ENCODE data around the gene RAB6B. TPM values are rescaled to one million over a fixed set of nuclear protein-coding genes. Genes with fewer than 3 reads are reported as not detected.

Gene RAB6B
- polyA plus RNA-seq, 4 donors: 0.27 to 7.5 (median 0.77) TPM; not detected in 1

GRCh38 chr3:133914839-133915600, 19.3 kb upstream of the RAB6B start:
- DNase-seq (no peak), FAIRE-seq (no peak)
- Histone ChIP-seq H3K9me3 (ENCODE audit: control insufficient read depth in 2 of 2, insufficient read depth in 1 of 2, low read depth in 1 of 2, low read length in 1 of 2) (no peaks in the 10 kb centered on the region), H3K4me3 (ENCODE audit: low read depth in 1 of 3, low read length in 3 of 3) (no peak overlapping the region), H3K4me1 (ENCODE audit: control insufficient read depth in 3 of 3, insufficient read depth in 2 of 3, low read depth in 1 of 3, low read length in 2 of 3) (no peaks in the 10 kb centered on the region), H3K36me3 (ENCODE audit: control insufficient read depth in 3 of 3, insufficient read depth in 2 of 3, low read depth in 1 of 3, low read length in 3 of 3) (no peaks in the 10 kb centered on the region), H3K27ac (ENCODE audit: low read depth in 1 of 3, low read length in 2 of 3) (no peak overlapping the region), H3K27me3 (ENCODE audit: control insufficient read depth in 3 of 3, insufficient read depth in 3 of 3, low read length in 3 of 3) (peaks cover 0 to 7% (median 1%) of the 10 kb centered on the region in 3 donors)
- whole genome bisulfite sequencing, 3 donors: 77 to 82% (median 78%) methylated on average over 12 of the region's 12 CpGs

DNA sequence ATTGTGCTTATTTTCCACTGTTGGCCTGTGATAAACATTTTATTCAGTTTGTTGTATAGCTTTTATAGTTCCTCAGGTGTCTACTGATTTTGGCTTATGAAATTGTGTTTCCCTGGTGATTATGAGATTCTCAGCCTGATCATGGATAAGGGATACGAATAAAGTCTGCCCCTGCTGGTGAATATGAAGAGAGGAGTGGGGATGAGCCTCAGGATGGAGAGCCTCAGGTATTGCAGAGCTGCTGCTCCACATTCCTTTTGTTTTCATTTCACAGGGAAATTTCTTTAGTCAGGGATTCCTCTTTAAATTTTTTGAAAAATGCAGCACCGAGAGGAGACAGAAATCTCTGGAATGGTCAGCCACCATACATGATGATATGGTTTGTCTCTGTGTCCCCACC, 14.7 kb upstream of the RAB6B start:
- Histone ChIP-seq H3K36me3 (ENCODE audit: control insufficient read depth in 3 of 3, insufficient read depth in 2 of 3, low read depth in 1 of 3, low read length in 3 of 3) (no peaks in the 10 kb centered on the region), H3K27me3 (ENCODE audit: control insufficient read depth in 3 of 3, insufficient read depth in 3 of 3, low read length in 3 of 3) (peaks cover 0 to 5% (median 0%) of the 10 kb centered on the region in 3 donors), H3K9me3 (ENCODE audit: control insufficient read depth in 2 of 2, insufficient read depth in 1 of 2, low read depth in 1 of 2, low read length in 1 of 2) (no peaks in the 10 kb centered on the region), H3K4me1 (ENCODE audit: control insufficient read depth in 3 of 3, insufficient read depth in 2 of 3, low read depth in 1 of 3, low read length in 2 of 3) (no peaks in the 10 kb centered on the region), H3K4me3 (ENCODE audit: low read depth in 1 of 3, low read length in 3 of 3) (no peak overlapping the region), H3K27ac (ENCODE audit: low read depth in 1 of 3, low read length in 2 of 3) (no peak overlapping the region)
- FAIRE-seq (no peak), DNase-seq (no peak)
- WGBS, 3 donors: 65 to 76% (median 67%) methylated on average over 2 of the region's 2 CpGs

DNA sequence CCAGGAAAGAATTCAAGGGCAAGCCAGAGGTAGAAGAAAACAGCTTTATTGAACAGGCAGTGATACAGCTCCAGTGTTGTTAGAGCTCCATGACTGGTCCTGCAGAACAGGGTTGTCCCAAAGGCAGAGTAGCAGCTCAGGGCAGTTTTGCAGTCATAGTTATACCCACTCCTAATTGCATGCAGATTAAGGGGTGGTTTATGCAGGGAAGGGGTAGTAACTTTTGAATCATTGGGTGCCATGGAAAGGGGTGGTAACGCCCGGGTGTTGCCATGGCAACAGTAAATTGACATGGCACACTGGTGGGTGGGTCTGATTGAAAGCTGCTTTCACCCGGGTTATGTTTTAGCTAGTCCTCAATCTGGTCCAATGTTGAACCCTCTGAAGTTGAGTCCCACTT, 9.7 kb upstream of the RAB6B start:
- Histone ChIP-seq H3K9me3 (ENCODE audit: control insufficient read depth in 2 of 2, insufficient read depth in 1 of 2, low read depth in 1 of 2, low read length in 1 of 2) (no peaks in the 10 kb centered on the region), H3K4me1 (ENCODE audit: control insufficient read depth in 3 of 3, insufficient read depth in 2 of 3, low read depth in 1 of 3, low read length in 2 of 3) (no peaks in the 10 kb centered on the region), H3K36me3 (ENCODE audit: control insufficient read depth in 3 of 3, insufficient read depth in 2 of 3, low read depth in 1 of 3, low read length in 3 of 3) (no peaks in the 10 kb centered on the region), H3K27me3 (ENCODE audit: control insufficient read depth in 3 of 3, insufficient read depth in 3 of 3, low read length in 3 of 3) (peaks cover 0 to 12% (median 5%) of the 10 kb centered on the region in 3 donors), H3K4me3 (ENCODE audit: low read depth in 1 of 3, low read length in 3 of 3) (no peak overlapping the region), H3K27ac (ENCODE audit: low read depth in 1 of 3, low read length in 2 of 3) (no peak overlapping the region)
- FAIRE-seq (no peak), DNase-seq (no peak)
- WGBS, 3 donors: 48 to 69% (median 61%) methylated on average over 3 of the region's 3 CpGs

DNA sequence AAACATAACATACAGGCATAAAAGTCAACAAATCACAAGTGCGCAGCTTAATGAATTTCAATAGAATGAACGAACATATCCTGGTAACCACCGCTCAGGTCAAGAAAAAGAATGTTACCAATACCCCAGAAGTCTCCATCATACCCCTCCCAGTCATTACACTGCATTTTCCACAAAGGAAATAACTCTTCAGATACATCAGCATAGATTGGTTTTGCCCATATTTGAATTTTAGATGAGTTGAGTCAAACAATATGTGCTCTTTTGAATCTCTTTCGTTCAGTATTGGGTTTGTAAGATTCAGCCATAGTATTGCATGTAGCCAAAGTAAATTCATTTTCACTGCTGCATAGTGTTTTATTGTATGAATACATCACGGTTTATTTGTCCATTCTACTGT, 6.2 kb upstream of the RAB6B start:
- WGBS, 3 donors: 81 to 84% (median 83%) methylated on average over 5 of the region's 5 CpGs
- no peak overlapping the region for H3K4me3 ChIP-seq (ENCODE audit: low read depth in 1 of 3, low read length in 3 of 3)
- no peak for FAIRE-seq

GRCh38 chr3:133901083-133901482, 5.4 kb upstream of the RAB6B start:
- DNase-seq (no peak), FAIRE-seq (no peak)
- Histone ChIP-seq H3K27me3 (ENCODE audit: control insufficient read depth in 3 of 3, insufficient read depth in 3 of 3, low read length in 3 of 3) (peaks cover 3 to 34% (median 6%) of the 10 kb centered on the region in 3 donors), H3K27ac (ENCODE audit: low read depth in 1 of 3, low read length in 2 of 3) (no peak overlapping the region), H3K36me3 (ENCODE audit: control insufficient read depth in 3 of 3, insufficient read depth in 2 of 3, low read depth in 1 of 3, low read length in 3 of 3) (no peaks in the 10 kb centered on the region), H3K4me3 (ENCODE audit: low read depth in 1 of 3, low read length in 3 of 3) (no peak overlapping the region), H3K4me1 (ENCODE audit: control insufficient read depth in 3 of 3, insufficient read depth in 2 of 3, low read depth in 1 of 3, low read length in 2 of 3) (peaks cover 0 to 3% (median 0%) of the 10 kb centered on the region in 3 donors), H3K9me3 (ENCODE audit: control insufficient read depth in 2 of 2, insufficient read depth in 1 of 2, low read depth in 1 of 2, low read length in 1 of 2) (no peaks in the 10 kb centered on the region)
- WGBS, 3 donors: 81 to 88% (median 85%) methylated on average over 1 of the region's 1 CpG

More for the DNA sequence above, 6.2 kb upstream of the RAB6B start:
- H3K27me3 ChIP-seq (ENCODE audit: control insufficient read depth in 3 of 3, insufficient read depth in 3 of 3, low read length in 3 of 3): peaks cover 0 to 27% (median 5%) of the 10 kb centered on the region in 3 donors
- H3K4me1 ChIP-seq (ENCODE audit: control insufficient read depth in 3 of 3, insufficient read depth in 2 of 3, low read depth in 1 of 3, low read length in 2 of 3): no peaks in the 10 kb centered on the region
- H3K36me3 ChIP-seq (ENCODE audit: control insufficient read depth in 3 of 3, insufficient read depth in 2 of 3, low read depth in 1 of 3, low read length in 3 of 3): no peaks in the 10 kb centered on the region
- DNase-seq: no peak
- no peaks in the 10 kb centered on the region for H3K9me3 ChIP-seq (ENCODE audit: control insufficient read depth in 2 of 2, insufficient read depth in 1 of 2, low read depth in 1 of 2, low read length in 1 of 2)
- H3K27ac ChIP-seq (ENCODE audit: low read depth in 1 of 3, low read length in 2 of 3): no peak overlapping the region

DNA sequence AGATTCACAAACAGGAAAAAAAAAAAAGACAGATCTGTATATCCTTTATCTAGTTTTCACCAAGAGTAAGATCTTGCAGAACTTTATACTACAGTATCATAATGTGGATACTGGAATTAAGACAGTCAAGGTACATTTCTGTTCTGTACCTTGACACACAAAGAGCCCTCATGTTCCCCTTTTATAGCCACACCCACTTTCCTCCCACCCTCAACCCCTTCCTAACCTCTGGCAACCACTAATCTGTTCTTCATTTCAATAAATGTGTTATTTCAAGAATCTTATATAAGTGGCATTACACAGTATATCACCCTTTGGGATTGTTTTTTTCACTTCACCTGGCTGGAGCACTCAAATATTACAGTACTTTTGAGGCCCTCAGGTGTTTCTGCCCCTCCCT, 3.6 kb upstream of the RAB6B start:
- DNase-seq (no peak), FAIRE-seq (no peak)
- peaks cover 0 to 9% (median 0%) of the 10 kb centered on the region in 3 donors for H3K4me1 ChIP-seq (ENCODE audit: control insufficient read depth in 3 of 3, insufficient read depth in 2 of 3, low read depth in 1 of 3, low read length in 2 of 3)

DNA sequence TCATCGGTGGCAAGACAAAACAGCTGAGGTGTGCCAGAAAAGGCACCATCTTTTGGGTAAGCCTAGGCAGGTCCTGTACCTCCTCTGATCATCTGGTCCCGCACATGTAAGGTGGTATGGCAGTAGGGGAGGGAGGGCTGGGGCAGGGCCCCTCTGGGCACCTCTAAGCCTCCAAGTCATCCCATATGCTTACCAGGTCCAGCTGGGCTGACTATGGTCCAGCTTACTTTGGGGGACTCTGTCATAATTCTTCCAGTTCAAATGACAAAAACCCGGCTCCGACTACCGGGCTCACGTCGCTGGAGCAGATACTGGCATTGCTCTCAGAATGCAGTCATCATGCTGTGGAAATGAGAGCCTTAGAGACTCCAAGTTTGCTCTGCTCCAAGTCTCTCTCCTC, 1.9 kb upstream of the RAB6B start:
- no peak for DNase-seq
- Histone ChIP-seq H3K4me3 (ENCODE audit: low read depth in 1 of 3, low read length in 3 of 3) (no peak overlapping the region), H3K27me3 (ENCODE audit: control insufficient read depth in 3 of 3, insufficient read depth in 3 of 3, low read length in 3 of 3) (peaks cover 3 to 52% (median 5%) of the 10 kb centered on the region in 3 donors), H3K9me3 (ENCODE audit: control insufficient read depth in 2 of 2, insufficient read depth in 1 of 2, low read depth in 1 of 2, low read length in 1 of 2) (no peaks in the 10 kb centered on the region), H3K27ac (ENCODE audit: low read depth in 1 of 3, low read length in 2 of 3) (no peak overlapping the region), H3K4me1 (ENCODE audit: control insufficient read depth in 3 of 3, insufficient read depth in 2 of 3, low read depth in 1 of 3, low read length in 2 of 3) (peaks cover 0 to 9% (median 0%) of the 10 kb centered on the region in 3 donors), H3K36me3 (ENCODE audit: control insufficient read depth in 3 of 3, insufficient read depth in 2 of 3, low read depth in 1 of 3, low read length in 3 of 3) (no peaks in the 10 kb centered on the region)
- FAIRE-seq: no peak
- 71 to 80% (median 73%) methylated on average over 7 of the region's 7 CpGs for WGBS, 3 donors

More for the DNA sequence above, 3.6 kb upstream of the RAB6B start:
- Histone ChIP-seq H3K27me3 (ENCODE audit: control insufficient read depth in 3 of 3, insufficient read depth in 3 of 3, low read length in 3 of 3) (peaks cover 3 to 42% (median 8%) of the 10 kb centered on the region in 3 donors), H3K36me3 (ENCODE audit: control insufficient read depth in 3 of 3, insufficient read depth in 2 of 3, low read depth in 1 of 3, low read length in 3 of 3) (no peaks in the 10 kb centered on the region), H3K4me3 (ENCODE audit: low read depth in 1 of 3, low read length in 3 of 3) (no peak overlapping the region), H3K27ac (ENCODE audit: low read depth in 1 of 3, low read length in 2 of 3) (no peak overlapping the region), H3K9me3 (ENCODE audit: control insufficient read depth in 2 of 2, insufficient read depth in 1 of 2, low read depth in 1 of 2, low read length in 1 of 2) (no peaks in the 10 kb centered on the region)

- no peaks in the 10 kb centered on the region for H3K36me3 ChIP-seq (ENCODE audit: control insufficient read depth in 3 of 3, insufficient read depth in 2 of 3, low read depth in 1 of 3, low read length in 3 of 3)
- 8 to 14% (median 13%) methylated on average over 36 to 37 of the region's 37 CpGs for WGBS, 3 donors
- peaks cover 0 to 9% (median 0%) of the 10 kb centered on the region in 3 donors for H3K4me1 ChIP-seq (ENCODE audit: control insufficient read depth in 3 of 3, insufficient read depth in 2 of 3, low read depth in 1 of 3, low read length in 2 of 3)
- no peak overlapping the region for H3K27ac ChIP-seq (ENCODE audit: low read depth in 1 of 3, low read length in 2 of 3)
- H3K27me3 ChIP-seq (ENCODE audit: control insufficient read depth in 3 of 3, insufficient read depth in 3 of 3, low read length in 3 of 3): peaks cover 3 to 49% (median 4%) of the 10 kb centered on the region in 3 donors
- FAIRE-seq: no peak
- DNase-seq: peak in 1 of 2 donors; percentile 40
- no peaks in the 10 kb centered on the region for H3K9me3 ChIP-seq (ENCODE audit: control insufficient read depth in 2 of 2, insufficient read depth in 1 of 2, low read depth in 1 of 2, low read length in 1 of 2)
- peak overlapping the region in 2 of 3 donors; percentile 49 to 51 for H3K4me3 ChIP-seq (ENCODE audit: low read depth in 1 of 3, low read length in 3 of 3)
Observed at GRCh38 chr3:133896002-133896761, 500 bp upstream of the RAB6B start.

Measured in small intestine (tissue), 7 donors.